GM23338 (cell line): Measurements from ENCODE around the gene KMT2C. TPM values are rescaled to one million over a fixed set of nuclear protein-coding genes. Genes with fewer than 3 reads are reported as not detected.

ENCODE experiments used
- ATAC-seq: fragments of 200-7000 bp; cut with Tn5 transposase; 3 replicates; pipeline ENCODE4 v1.9.1; 2020
- DNase-seq: peaks from one replicate; pipeline ENCODE4 v3.0.0-alpha.2; 2015; ENCODE audit warnings: low spot score
- H2AFZ ChIP-seq: fragments of 200-600 bp; sonication (generic); 2 replicates; pipeline ENCODE4 v1.8.0; 2016; ENCODE audit warnings: antibody characterized with exemption, mild to moderate bottlenecking, moderate library complexity
- H3F3A ChIP-seq: fragments of 200-600 bp; sonication (generic); replicated peaks from 2 replicates; pipeline ENCODE4 v1.8.0; 2017; ENCODE audit warnings: antibody characterized with exemption, mixed run types, low read depth
- H3K27ac ChIP-seq: fragments of 200-600 bp; sonication (generic); 2 replicates; pipeline ENCODE4 v1.6.1; 2016; ENCODE audit warnings: low read depth
- H3K27me3 ChIP-seq: fragments of 200-600 bp; sonication (generic); 2 replicates; pipeline ENCODE4 v1.8.0; 2016; ENCODE audit warnings: mild to moderate bottlenecking, mixed run types, moderate library complexity; ENCODE audit not compliant: insufficient read depth
- H3K36me3 ChIP-seq: fragments of 200-600 bp; sonication (generic); 2 replicates; pipeline ENCODE4 v1.8.0; 2016; ENCODE audit warnings: mild to moderate bottlenecking; ENCODE audit not compliant: insufficient read depth
- H3K4me1 ChIP-seq: fragments of 200-600 bp; sonication (generic); 2 replicates; pipeline ENCODE4 v1.8.0; 2016; ENCODE audit warnings: mild to moderate bottlenecking, moderate library complexity; ENCODE audit not compliant: insufficient read depth
- H3K4me2 ChIP-seq: fragments of 200-600 bp; sonication (generic); 2 replicates; pipeline ENCODE4 v1.7.1; 2017; ENCODE audit warnings: mixed run types
- H3K4me3 ChIP-seq: fragments of 200-600 bp; sonication (generic); 2 replicates; pipeline ENCODE4 v1.6.1; 2016; ENCODE audit warnings: mixed run types
- H3K79me2 ChIP-seq: fragments of 200-600 bp; sonication (generic); replicated peaks from 2 replicates; pipeline ENCODE4 v1.8.0; 2017; ENCODE audit warnings: mild to moderate bottlenecking; ENCODE audit not compliant: insufficient read depth
- H3K9me2 ChIP-seq: fragments of 200-600 bp; sonication (generic); 2 replicates; pipeline ENCODE4 v1.8.0; 2017; ENCODE audit not compliant: insufficient read depth
- H4K20me1 ChIP-seq: fragments of 200-600 bp; sonication (generic); replicated peaks from 2 replicates; pipeline ENCODE4 v1.8.0; 2017; ENCODE audit warnings: mild to moderate bottlenecking; ENCODE audit not compliant: insufficient read depth
- H3K27ac Mint-ChIP-seq: 2 replicates; pipeline ENCODE4 v1.8.0; 2020; ENCODE audit warnings: inconsistent platforms, mild to moderate bottlenecking, moderate library complexity, mixed read lengths
- H3K27me3 Mint-ChIP-seq: 3 replicates; pipeline ENCODE4 v1.8.0; 2022; ENCODE audit warnings: low read depth, mild to moderate bottlenecking, moderate library complexity, mixed read lengths, inconsistent platforms; ENCODE audit not compliant: insufficient read depth, poor library complexity
- H3K36me3 Mint-ChIP-seq: 3 replicates; pipeline ENCODE4 v1.8.0; 2021; ENCODE audit warnings: low read depth, mild to moderate bottlenecking, inconsistent platforms, moderate library complexity, mixed read lengths
- H3K4me1 Mint-ChIP-seq: 3 replicates; pipeline ENCODE4 v1.8.0; 2020; ENCODE audit warnings: mild to moderate bottlenecking, inconsistent platforms, mixed read lengths
- H3K4me3 Mint-ChIP-seq: 3 replicates; pipeline ENCODE4 v1.8.0; 2021; ENCODE audit warnings: moderate library complexity, mild to moderate bottlenecking, inconsistent platforms, mixed read lengths
- H3K9me3 Mint-ChIP-seq: 3 replicates; pipeline ENCODE4 v1.8.0; 2020; ENCODE audit warnings: moderate library complexity, mild to moderate bottlenecking, inconsistent platforms, mixed read lengths
- CREB1 ChIP-seq: fragments of 250-450 bp; sonication (Bioruptor Pico); IDR thresholded peaks from 2 replicates; pipeline ENCODE4 v1.5.0; 2020; ENCODE audit warnings: low read depth, mild to moderate bottlenecking, moderate library complexity
- CTCF ChIP-seq, 2 experiments: fragments of 200-600 bp in 1 of 2; sonication (generic) in 1 of 2; conservative IDR thresholded peaks; 2 replicates each; pipeline versions ENCODE4 v1.5.1 to v1.6.1; 2016 to 2017; ENCODE audit warnings: antibody characterized with exemption in 2 of 2, low read depth in 2 of 2, mild to moderate bottlenecking in 2 of 2, moderate library complexity in 1 of 2
- ETS1 ChIP-seq: IDR thresholded peaks from 2 replicates; pipeline ENCODE4 v1.6.1; 2016; ENCODE audit warnings: antibody characterized with exemption
- EZH2 ChIP-seq: fragments of 200-600 bp; sonication (generic); IDR thresholded peaks from one replicate; pipeline ENCODE4 v1.8.0; 2017; ENCODE audit warnings: antibody characterized with exemption, mild to moderate bottlenecking, low read depth; ENCODE audit not compliant: unreplicated experiment
- EZH2phosphoT487 ChIP-seq: fragments of 200-600 bp; sonication (generic); IDR thresholded peaks from one replicate; pipeline ENCODE4 v1.8.1; 2018; ENCODE audit warnings: antibody characterized with exemption; ENCODE audit not compliant: unreplicated experiment
- JUNB ChIP-seq: IDR thresholded peaks from one replicate; pipeline ENCODE4 v1.6.1; 2016; ENCODE audit warnings: antibody characterized with exemption; ENCODE audit not compliant: unreplicated experiment
- NANOG ChIP-seq: IDR thresholded peaks from 2 replicates; pipeline ENCODE4 v1.6.1; 2016; ENCODE audit warnings: antibody characterized with exemption, borderline replicate concordance
- POLR2AphosphoS5 ChIP-seq: IDR thresholded peaks from 2 replicates; pipeline ENCODE4 v1.6.1; 2016; ENCODE audit warnings: antibody characterized with exemption, low read depth
- REST ChIP-seq: IDR thresholded peaks from one replicate; pipeline ENCODE4 v1.6.1; 2018; ENCODE audit warnings: antibody characterized with exemption; ENCODE audit not compliant: unreplicated experiment
- STAT1 ChIP-seq: IDR thresholded peaks from one replicate; pipeline ENCODE4 v1.6.1; 2016; ENCODE audit warnings: antibody characterized with exemption; ENCODE audit not compliant: unreplicated experiment
- ZNF114 ChIP-seq: fragments of 250-450 bp; sonication (Bioruptor Pico); IDR thresholded peaks from 2 replicates; pipeline ENCODE4 v1.5.0; 2020; ENCODE audit warnings: mild to moderate bottlenecking, moderate library complexity
- ZNF331 ChIP-seq: fragments of 250-450 bp; sonication (Bioruptor Pico); IDR thresholded peaks from 2 replicates; pipeline ENCODE4 v1.5.0; 2020; ENCODE audit warnings: low read depth, mild to moderate bottlenecking, moderate library complexity
- ZNF462 ChIP-seq: fragments of 250-450 bp; sonication (Bioruptor Pico); IDR thresholded peaks from 2 replicates; pipeline ENCODE4 v1.5.0; 2020; ENCODE audit warnings: mild to moderate bottlenecking, moderate library complexity
- polyA plus RNA-seq: library from polyadenylated mRNA; unstranded; fragments of >200 nt; fragmentation: Nextera tagmentation; extraction: Ambion mirVana; gene quantifications from 2 replicates; pipeline ENCODE4 v1.2.1, GENCODE V29; 2016
- total RNA-seq: library from RNA; depleted of rRNA; stranded (reverse); fragments of >200 nt; shearing (Covaris generic); gene quantifications from 2 replicates; pipeline ENCODE4 v1.2.3, GENCODE V29; 2014

The KMT2C gene
- total and polyA plus RNA-seq, 2 experiments from 2014 or later, result 11.4 to 39.0 TPM

DNA sequence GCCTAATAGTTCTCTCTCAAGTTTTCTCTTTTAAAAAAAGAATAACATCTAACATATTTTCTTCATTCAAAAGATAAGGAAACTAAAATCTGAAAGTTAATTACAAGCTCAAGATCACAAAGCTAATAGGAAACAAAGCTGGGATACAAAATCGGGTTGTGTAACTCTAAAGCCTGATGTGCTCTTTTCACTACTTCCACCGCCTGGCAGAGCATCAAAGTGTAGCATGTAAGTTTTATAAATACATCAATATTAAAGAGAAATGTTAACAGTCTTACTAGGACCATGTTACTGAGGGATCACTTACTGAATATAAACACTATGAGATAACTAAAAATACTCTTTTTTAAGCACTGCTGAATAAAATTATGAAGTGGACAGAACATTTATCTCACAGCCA lies 97.2 kb downstream of the KMT2C start:
- ATAC-seq, result no peak

More for the DNA sequence above, 97.2 kb downstream of the KMT2C start:
- Histone ChIP-seq H3K36me3 (no peaks in the 10 kb centered on the region), H3K9me2 (no peaks in the 10 kb centered on the region), H4K20me1 (peaks cover 4% of the 10 kb centered on the region; the same call in 1 of the 2 replicates), H3K27me3 (no peaks in the 10 kb centered on the region), H3F3A (no peaks in the 10 kb centered on the region), H3K27ac (no peak overlapping the region), H2AFZ (no peak overlapping the region), H3K79me2 (peaks cover 37% of the 10 kb centered on the region), H3K4me2 (no peak overlapping the region), H3K4me1 (no peaks in the 10 kb centered on the region), H3K4me3 (no peak overlapping the region)
- TF ChIP-seq POLR2AphosphoS5 (no peak), ZNF462 (CRISPR knock-in tag) (no peak), NANOG (no peak), STAT1 (no peak), ZNF114 (no peak), ETS1 (no peak), CREB1 (no peak), CTCF (conservative IDR thresholded peaks at IDR 0.05; ENCODE audit: low read depth in 2 of 2) (no peak), EZH2phosphoT487 (no peak), JUNB (no peak), EZH2 (no peak), REST (no peak), ZNF331 (CRISPR knock-in tag) (no peak)
- DNase-seq, result no peak
- Mint-ChIP-seq H3K27ac (no peak overlapping the region), H3K9me3 (no peaks in the 10 kb centered on the region), H3K4me3 (no peak overlapping the region), H3K4me1 (peaks cover 6% of the 10 kb centered on the region), H3K36me3 (no peaks in the 10 kb centered on the region), H3K27me3 (peaks cover 6% of the 10 kb centered on the region)
